ENCODE data around the gene MOV10.

DNA sequence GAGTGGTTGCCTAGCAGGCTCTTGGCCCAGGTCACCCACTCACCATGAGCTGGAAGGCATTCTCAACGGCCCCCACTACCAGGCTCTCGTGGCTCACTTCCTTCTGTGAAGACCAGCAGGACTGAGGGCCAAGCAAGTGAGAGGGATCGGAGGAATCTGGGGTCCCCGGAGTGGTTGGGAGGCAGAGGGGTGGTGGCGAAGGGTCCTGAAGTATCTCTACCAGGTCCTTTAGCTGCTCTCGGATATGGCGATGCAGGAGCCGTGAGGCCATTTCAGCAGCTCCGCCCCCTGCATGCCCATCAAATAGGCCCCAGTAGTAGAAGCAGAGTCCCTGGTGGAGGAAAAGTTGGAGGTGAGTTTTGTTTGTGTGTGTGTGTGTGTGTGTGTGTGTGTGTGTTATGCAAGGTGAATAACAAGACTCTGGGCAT, 38.3 kb downstream of the MOV10 start:
- TF ChIP-seq, protein P1, sequence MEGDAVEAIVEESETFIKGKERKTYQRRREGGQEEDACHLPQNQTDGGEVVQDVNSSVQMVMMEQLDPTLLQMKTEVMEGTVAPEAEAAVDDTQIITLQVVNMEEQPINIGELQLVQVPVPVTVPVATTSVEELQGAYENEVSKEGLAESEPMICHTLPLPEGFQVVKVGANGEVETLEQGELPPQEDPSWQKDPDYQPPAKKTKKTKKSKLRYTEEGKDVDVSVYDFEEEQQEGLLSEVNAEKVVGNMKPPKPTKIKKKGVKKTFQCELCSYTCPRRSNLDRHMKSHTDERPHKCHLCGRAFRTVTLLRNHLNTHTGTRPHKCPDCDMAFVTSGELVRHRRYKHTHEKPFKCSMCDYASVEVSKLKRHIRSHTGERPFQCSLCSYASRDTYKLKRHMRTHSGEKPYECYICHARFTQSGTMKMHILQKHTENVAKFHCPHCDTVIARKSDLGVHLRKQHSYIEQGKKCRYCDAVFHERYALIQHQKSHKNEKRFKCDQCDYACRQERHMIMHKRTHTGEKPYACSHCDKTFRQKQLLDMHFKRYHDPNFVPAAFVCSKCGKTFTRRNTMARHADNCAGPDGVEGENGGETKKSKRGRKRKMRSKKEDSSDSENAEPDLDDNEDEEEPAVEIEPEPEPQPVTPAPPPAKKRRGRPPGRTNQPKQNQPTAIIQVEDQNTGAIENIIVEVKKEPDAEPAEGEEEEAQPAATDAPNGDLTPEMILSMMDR (optimal IDR thresholded peaks at IDR 0.05 in 1 of 3, IDR thresholded peaks at IDR 0.05 in 1 of 3, conservative IDR thresholded peaks at IDR 0.05 in 1 of 3; ENCODE audit: extremely low read depth in 1 of 3, insufficient read depth in 2 of 3, low read length in 3 of 3), result no peak
- TF ChIP-seq EZH2 (IDR thresholded peaks at IDR 0.05; ENCODE audit: low read length), result no peak
